ENCODE measurements around the gene OAF.
A peak's percentile ranks its signal among the peaks of the same experiment; 100 is the strongest.
"Not testable (repeated sequence)": the region's sequence is repeated elsewhere in the genome, so short reads cannot be mapped to it uniquely, and the experiment has no call there.

The OAF gene

DNA sequence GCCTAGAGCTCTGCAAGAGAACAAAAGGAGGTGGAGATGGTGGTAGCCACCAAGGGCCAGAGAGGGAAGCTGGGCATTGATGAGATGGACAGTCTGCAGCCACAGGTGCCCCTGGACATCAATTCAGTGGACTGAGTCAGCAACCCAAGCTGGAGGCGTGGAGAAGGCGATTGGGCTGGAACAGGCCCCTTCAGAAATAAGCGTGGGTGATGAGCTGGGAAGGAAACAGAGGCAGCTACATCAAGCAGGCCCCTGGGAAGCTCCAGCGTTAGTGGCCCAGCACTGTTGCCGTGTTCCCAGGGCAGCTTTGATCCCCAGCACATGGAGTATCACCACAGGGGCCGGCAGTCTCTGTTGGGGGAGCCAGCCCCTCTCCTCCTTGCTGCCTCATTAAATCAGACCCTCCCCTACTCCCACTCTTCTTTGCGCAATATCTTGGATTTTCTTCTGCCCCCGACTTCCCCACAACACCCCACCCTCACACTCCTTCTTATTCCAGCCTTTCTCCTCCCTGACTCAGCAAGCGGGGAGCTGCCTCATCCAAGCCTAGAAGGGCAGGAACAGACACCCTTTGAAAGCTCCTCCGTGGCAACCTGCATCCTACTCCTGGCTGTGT lies 31.7 kb upstream of the OAF start:
- in situ Hi-C loops (cut with HindIII; ENCODE audit: low sequenced_read_pairs): no loop called here
- no peak for DNase-seq (ENCODE audit: low read depth, low spot score)

DNA sequence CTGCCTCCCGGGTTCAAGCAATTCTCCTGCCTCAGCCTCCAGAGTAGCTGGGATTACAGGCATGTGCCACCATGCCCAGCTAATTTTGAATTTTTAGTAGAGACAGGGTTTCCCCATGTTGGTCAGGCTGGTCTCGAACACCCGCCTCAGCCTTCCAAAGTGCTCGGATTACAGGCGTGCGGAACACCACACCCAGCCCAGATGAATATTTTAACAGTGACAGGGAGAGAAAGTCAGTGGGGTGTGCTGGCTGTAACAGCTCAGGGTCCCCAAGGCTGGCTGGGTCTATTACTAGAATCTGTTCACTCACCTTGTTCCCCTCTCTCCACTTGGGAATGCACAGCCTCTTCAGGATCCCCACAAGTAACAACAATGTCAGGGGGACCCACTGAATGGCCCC lies 30.8 kb upstream of the OAF start:
- in situ Hi-C loops (cut with HindIII; ENCODE audit: low sequenced_read_pairs); H3K4me3 ChIP-seq (ENCODE audit: low read depth, low read length): not testable (repeated sequence)

More for the DNA sequence above, 31.7 kb upstream of the OAF start:
- no peak overlapping the region for H3K4me3 ChIP-seq (ENCODE audit: low read depth, low read length)
- TF ChIP-seq, protein P1, sequence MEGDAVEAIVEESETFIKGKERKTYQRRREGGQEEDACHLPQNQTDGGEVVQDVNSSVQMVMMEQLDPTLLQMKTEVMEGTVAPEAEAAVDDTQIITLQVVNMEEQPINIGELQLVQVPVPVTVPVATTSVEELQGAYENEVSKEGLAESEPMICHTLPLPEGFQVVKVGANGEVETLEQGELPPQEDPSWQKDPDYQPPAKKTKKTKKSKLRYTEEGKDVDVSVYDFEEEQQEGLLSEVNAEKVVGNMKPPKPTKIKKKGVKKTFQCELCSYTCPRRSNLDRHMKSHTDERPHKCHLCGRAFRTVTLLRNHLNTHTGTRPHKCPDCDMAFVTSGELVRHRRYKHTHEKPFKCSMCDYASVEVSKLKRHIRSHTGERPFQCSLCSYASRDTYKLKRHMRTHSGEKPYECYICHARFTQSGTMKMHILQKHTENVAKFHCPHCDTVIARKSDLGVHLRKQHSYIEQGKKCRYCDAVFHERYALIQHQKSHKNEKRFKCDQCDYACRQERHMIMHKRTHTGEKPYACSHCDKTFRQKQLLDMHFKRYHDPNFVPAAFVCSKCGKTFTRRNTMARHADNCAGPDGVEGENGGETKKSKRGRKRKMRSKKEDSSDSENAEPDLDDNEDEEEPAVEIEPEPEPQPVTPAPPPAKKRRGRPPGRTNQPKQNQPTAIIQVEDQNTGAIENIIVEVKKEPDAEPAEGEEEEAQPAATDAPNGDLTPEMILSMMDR (IDR thresholded peaks at IDR 0.05; ENCODE audit: low read depth, low read length): no peak

DNA sequence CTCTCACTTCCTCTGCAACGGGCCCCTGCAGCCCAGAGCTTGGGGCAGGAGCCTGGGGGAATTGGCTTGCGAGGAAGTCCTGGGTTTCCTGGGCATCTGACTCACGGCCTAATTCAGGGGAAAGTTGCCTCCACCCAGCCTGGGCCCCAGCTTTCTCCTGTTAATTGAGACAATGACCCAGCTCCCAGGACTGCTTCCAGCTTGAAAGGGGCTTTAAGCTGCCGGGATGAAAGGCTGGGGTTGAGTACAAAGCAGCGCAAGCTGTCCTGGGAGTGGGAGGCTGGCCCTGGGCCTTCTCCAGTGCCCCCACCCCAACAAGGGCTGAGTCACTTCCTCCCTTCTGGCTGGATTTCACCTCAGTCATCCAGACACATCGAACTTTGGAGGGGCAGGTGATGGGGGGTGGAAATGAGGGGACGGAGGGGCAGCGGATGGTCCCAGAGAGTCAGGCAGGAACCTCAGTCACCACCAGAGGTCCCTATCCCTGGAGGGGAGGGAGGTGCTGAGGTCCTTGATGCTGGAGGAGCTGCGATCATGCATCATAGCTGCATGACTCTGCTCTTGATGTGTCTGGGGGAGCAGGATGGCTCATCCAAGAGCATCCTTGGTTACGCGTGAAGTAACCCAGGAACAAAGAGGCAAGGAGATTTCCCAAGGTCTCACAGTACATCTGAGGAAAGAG lies 30.1 kb upstream of the OAF start:
- DNase-seq (ENCODE audit: low read depth, low spot score): peak; percentile 27
- H3K4me3 ChIP-seq (ENCODE audit: low read depth, low read length): no peak overlapping the region
- TF ChIP-seq, protein P1 (IDR thresholded peaks at IDR 0.05; ENCODE audit: low read depth, low read length): peak; percentile 40
- in situ Hi-C loops (cut with HindIII; ENCODE audit: low sequenced_read_pairs): no loop called here

More for the DNA sequence above, 30.8 kb upstream of the OAF start:
- DNase-seq (ENCODE audit: low read depth, low spot score): not testable (repeated sequence)

DNA sequence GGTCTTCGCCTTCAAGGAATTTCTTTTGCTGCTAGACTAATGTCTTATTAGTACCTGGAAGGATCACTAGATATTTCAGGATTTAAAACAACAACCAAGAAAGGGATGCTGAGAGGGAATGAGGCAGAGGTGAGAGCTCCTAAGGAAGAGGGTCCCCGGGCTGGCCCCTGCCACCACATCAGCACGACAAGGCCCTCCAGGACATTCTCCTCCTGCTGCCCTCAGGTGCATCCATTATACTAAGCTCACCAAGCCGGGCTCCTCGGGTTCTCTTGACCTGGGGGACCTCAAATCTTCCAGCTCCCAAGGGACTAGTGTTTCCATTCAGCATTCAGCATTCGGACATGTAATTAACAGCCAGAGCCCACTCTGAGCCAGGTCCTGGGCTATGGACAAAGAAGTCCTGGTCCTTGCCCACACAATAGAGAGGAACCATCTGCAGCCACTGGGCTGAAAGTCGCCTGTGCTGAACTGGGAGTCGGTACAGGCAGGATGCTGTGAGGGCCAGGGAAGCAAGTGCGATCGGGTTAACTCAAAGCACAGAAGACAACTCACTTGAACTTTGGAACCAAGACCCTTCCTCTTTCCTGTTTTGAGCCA lies 29.4 kb upstream of the OAF start:
- in situ Hi-C loops (cut with HindIII; ENCODE audit: low sequenced_read_pairs): no loop called here
- TF ChIP-seq, protein P1 (IDR thresholded peaks at IDR 0.05; ENCODE audit: low read depth, low read length): no peak
- H3K4me3 ChIP-seq (ENCODE audit: low read depth, low read length): no peak overlapping the region
- DNase-seq (ENCODE audit: low read depth, low spot score): no peak

DNA sequence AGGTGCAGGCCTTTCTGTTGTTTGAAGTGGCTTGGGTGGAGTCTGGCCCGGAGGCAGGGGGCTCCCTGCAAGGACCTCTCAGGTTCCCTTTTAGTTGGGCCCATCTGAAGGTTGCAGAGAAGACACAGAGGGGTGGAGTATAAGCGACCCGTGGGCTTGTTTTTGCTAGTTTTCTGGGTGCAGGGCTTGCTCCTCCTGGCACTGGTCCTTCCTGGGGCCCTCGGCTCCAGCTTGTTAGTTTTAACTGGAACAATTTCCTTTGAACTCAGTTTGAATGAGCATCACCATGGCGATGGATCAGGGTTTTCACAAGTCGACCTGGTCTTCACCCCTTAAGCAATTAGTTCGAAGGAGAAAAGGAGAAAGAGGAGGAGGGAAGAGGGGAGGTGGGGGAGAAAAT lies 28.5 kb upstream of the OAF start:
- no peak overlapping the region for H3K4me3 ChIP-seq (ENCODE audit: low read depth, low read length)
- TF ChIP-seq, protein P1 (IDR thresholded peaks at IDR 0.05; ENCODE audit: low read depth, low read length): no peak
- DNase-seq (ENCODE audit: low read depth, low spot score): no peak
- in situ Hi-C loops (cut with HindIII; ENCODE audit: low sequenced_read_pairs): no loop called here

DNA sequence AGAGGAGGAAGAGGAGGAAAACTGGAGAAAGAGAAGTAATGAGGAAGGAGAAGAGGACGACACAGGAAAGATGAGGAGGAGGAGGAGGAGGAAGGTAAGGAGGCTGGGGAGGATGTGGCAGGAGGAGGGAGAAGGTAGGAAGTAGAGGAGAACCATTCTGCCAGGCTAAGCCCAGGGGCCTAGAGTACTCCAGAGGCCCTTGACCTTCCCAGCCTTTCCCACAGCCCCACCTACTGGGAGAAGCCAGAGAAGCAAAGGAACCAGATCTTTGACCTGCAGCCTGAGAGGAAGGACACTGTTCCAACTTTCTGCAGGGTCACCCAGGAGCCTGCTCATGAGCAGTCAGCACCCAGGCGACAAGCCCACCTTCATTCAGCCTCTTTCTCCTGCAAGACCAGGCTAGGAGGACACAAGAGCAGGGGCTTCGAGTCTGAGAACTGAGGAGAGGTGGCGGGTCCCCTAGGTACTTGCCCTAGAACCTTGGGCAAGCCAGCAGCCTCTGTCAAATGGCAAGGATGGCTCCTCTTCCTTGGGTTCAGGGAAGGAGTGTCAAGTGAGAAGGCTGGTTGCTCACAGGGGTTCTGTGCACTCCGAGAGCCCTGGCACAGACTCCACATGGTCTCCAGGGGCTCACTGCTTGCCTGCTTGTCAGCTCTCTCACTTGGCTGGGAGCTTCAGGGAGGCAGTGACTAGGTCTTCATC lies 27.9 kb upstream of the OAF start:
- in situ Hi-C loops (cut with HindIII; ENCODE audit: low sequenced_read_pairs): no loop called here
- TF ChIP-seq, protein P1 (IDR thresholded peaks at IDR 0.05; ENCODE audit: low read depth, low read length): peak; percentile 48
- no peak overlapping the region for H3K4me3 ChIP-seq (ENCODE audit: low read depth, low read length)
- DNase-seq (ENCODE audit: low read depth, low spot score): no peak
